Measurements from ENCODE around the gene SCN2A.

GRCh38 chr2:165219481-165219880, 19.7 kb upstream of the SCN2A start:
- no peak for TF ChIP-seq CTBP1 (IDR thresholded peaks at IDR 0.05; ENCODE audit: borderline replicate concordance)
- no peak for TF ChIP-seq ELF4 (IDR thresholded peaks at IDR 0.05)
- TF ChIP-seq ZNF384 (IDR thresholded peaks at IDR 0.05) = no peak
- TF ChIP-seq LEF1 (IDR thresholded peaks at IDR 0.05; ENCODE audit: borderline replicate concordance) = no peak
- TF ChIP-seq FOXM1 (IDR thresholded peaks at IDR 0.05; ENCODE audit: borderline replicate concordance) = no peak
- TF ChIP-seq L3MBTL2 (conservative IDR thresholded peaks at IDR 0.05) = no peak
- TF ChIP-seq BHLHE40 (IDR thresholded peaks at IDR 0.05; ENCODE audit: borderline replicate concordance) = no peak
- no peak for TF ChIP-seq HDGF (IDR thresholded peaks at IDR 0.05; ENCODE audit: borderline replicate concordance)
- TF ChIP-seq FOXA1 (IDR thresholded peaks at IDR 0.05) = no peak
- no peak for TF ChIP-seq ARNT (IDR thresholded peaks at IDR 0.05)
- TF ChIP-seq SP1 (IDR thresholded peaks at IDR 0.05) = no peak
- no peak for TF ChIP-seq SUZ12 (IDR thresholded peaks at IDR 0.05)
- TF ChIP-seq PKNOX1 (IDR thresholded peaks at IDR 0.05) = no peak
